Endothelial cell of umbilical vein (primary cell): ENCODE data around the gene LDLRAD3. TPM values are rescaled to one million over a fixed set of nuclear protein-coding genes. Genes with fewer than 3 reads are reported as not detected.

Experiments used
- BruUV-seq: library from RNA; stranded (reverse); fragments of 400-500 nt; replicated peaks from 2 replicates; lab custom pipeline; 2021; lab: Mats Ljungman, UMichigan
- CTCF ChIA-PET: fragments of 300-600, 350-600 bp; sonication (Branson Sonifier 250); formaldehyde crosslinking; loops from one replicate; lab custom pipeline; 2021; ENCODE audit warnings: antibody characterized with exemption, inconsistent platforms; lab: Charles Lee
- POLR2A ChIA-PET: fragments of 300-600, 350-600 bp; sonication (Branson Sonifier 250); formaldehyde crosslinking; loops from one replicate; lab custom pipeline; 2021; ENCODE audit warnings: antibody characterized with exemption, inconsistent platforms; lab: Charles Lee
- DNase-seq: peaks from one replicate; pipeline ENCODE4 v3.0.0-alpha.2; 2011; ENCODE audit warnings: low read depth, low spot score
- FAIRE-seq: peaks from 2 replicates; lab custom pipeline; 2011; peaks lifted over from hg19 to GRCh38; lab: Jason Lieb, UNC
- H2AFZ ChIP-seq: 2 replicates; pipeline ENCODE4 v1.6.0; 2012; ENCODE audit warnings: low read depth, low read length, control low read depth, inconsistent platforms
- H3K27ac ChIP-seq: 2 replicates; pipeline ENCODE4 v1.5.1; 2011; ENCODE audit warnings: low read depth, mild to moderate bottlenecking, control low read depth, low read length, moderate library complexity; ENCODE audit not compliant: insufficient read depth
- H3K27me3 ChIP-seq, 2 experiments: 2 replicates each; pipeline versions ENCODE4 v1.6.0 to v1.6.1; 2011; ENCODE audit warnings: low read length in 2 of 2, mixed read lengths in 1 of 2; ENCODE audit not compliant: control insufficient read depth in 2 of 2, insufficient read depth in 2 of 2
- H3K36me3 ChIP-seq, 2 experiments: 2 replicates in 1 of 2; 3 replicates in 1 of 2; pipeline ENCODE4 v1.5.1; 2011; ENCODE audit warnings: low read length in 2 of 2, mild to moderate bottlenecking in 1 of 2, moderate library complexity in 1 of 2; ENCODE audit not compliant: control insufficient read depth in 2 of 2, insufficient read depth in 2 of 2; ENCODE audit errors: extremely low read depth in 1 of 2
- H3K4me1 ChIP-seq: 3 replicates; pipeline ENCODE4 v1.5.1; 2011; ENCODE audit warnings: mild to moderate bottlenecking, low read length; ENCODE audit not compliant: control insufficient read depth, insufficient read depth; ENCODE audit errors: extremely low read depth
- H3K4me2 ChIP-seq: 2 replicates; pipeline ENCODE4 v1.6.1; 2011; ENCODE audit warnings: low read length, control low read depth, mixed read lengths; ENCODE audit not compliant: insufficient read depth
- H3K4me3 ChIP-seq, 3 experiments: fragments of 200-600 bp in 1 of 3; sonication (generic), shearing (Covaris generic) in 1 of 3; replicated peaks in 1 of 3; 2 replicates each; pipeline ENCODE4 v1.5.1; 2011 to 2016; ENCODE audit warnings: control low read depth in 3 of 3, low read length in 3 of 3, mild to moderate bottlenecking in 2 of 3, inconsistent platforms in 1 of 3, low read depth in 1 of 3, moderate library complexity in 1 of 3; ENCODE audit not compliant: insufficient read depth in 1 of 3
- H3K79me2 ChIP-seq: 2 replicates; pipeline ENCODE4 v1.6.0; 2012; ENCODE audit warnings: low read length, inconsistent platforms; ENCODE audit not compliant: control insufficient read depth, insufficient read depth
- H3K9ac ChIP-seq: replicated peaks from 2 replicates; pipeline ENCODE3; 2011; ENCODE audit warnings: low read length, control low read depth; ENCODE audit not compliant: insufficient read depth; ENCODE audit errors: extremely low read depth
- H3K9me1 ChIP-seq: replicated peaks from 3 replicates; pipeline ENCODE4 v1.6.0; 2011; ENCODE audit warnings: mild to moderate bottlenecking, low read length; ENCODE audit not compliant: control insufficient read depth, insufficient read depth; ENCODE audit errors: extremely low read depth
- H3K9me3 ChIP-seq: replicated peaks from 2 replicates; pipeline ENCODE4 v1.5.1; 2012; ENCODE audit warnings: low read length, inconsistent platforms; ENCODE audit not compliant: control insufficient read depth, insufficient read depth
- H4K20me1 ChIP-seq: replicated peaks from 2 replicates; pipeline ENCODE3; 2011; ENCODE audit warnings: mild to moderate bottlenecking, low read length; ENCODE audit not compliant: control insufficient read depth, insufficient read depth; ENCODE audit errors: extremely low read depth
- CTCF ChIP-seq, 2 donors: IDR thresholded peaks; 1 replicate in 1 of 2; 2 replicates in 1 of 2; pipeline ENCODE4 v1.5.1; 2011; ENCODE audit warnings: low read length in 2 of 2, mild to moderate bottlenecking in 2 of 2, moderate library complexity in 2 of 2, control low read depth in 1 of 2, inconsistent platforms in 1 of 2, low read depth in 1 of 2; ENCODE audit not compliant: insufficient read depth in 1 of 2; ENCODE audit errors: extremely low read depth in 1 of 2
- EZH2 ChIP-seq: IDR thresholded peaks from 2 replicates; pipeline ENCODE4 v1.6.1; 2012; ENCODE audit warnings: borderline replicate concordance, low read depth, mild to moderate bottlenecking, moderate library complexity, low read length, inconsistent platforms; ENCODE audit not compliant: severe bottlenecking
- FOS ChIP-seq: IDR thresholded peaks from 2 replicates; pipeline ENCODE4 v1.6.1; 2011; ENCODE audit warnings: mild to moderate bottlenecking, low read length, moderate library complexity, borderline replicate concordance; ENCODE audit not compliant: insufficient read depth
- GATA2 ChIP-seq: IDR thresholded peaks from 2 replicates; pipeline ENCODE4 v1.7.0; 2011; ENCODE audit warnings: low read depth, mild to moderate bottlenecking, moderate library complexity, mixed read lengths, low read length; ENCODE audit not compliant: insufficient read length, insufficient read depth
- JUN ChIP-seq: IDR thresholded peaks from 2 replicates; pipeline ENCODE4 v1.6.1; 2011; ENCODE audit warnings: borderline replicate concordance, low read depth; ENCODE audit not compliant: insufficient read length, insufficient read depth
- MAX ChIP-seq: IDR thresholded peaks from 2 replicates; pipeline ENCODE4 v1.6.1; 2011; ENCODE audit not compliant: insufficient read depth, insufficient read length
- MYC ChIP-seq: IDR thresholded peaks from one replicate; pipeline ENCODE4 v1.6.1; 2011; ENCODE audit warnings: mild to moderate bottlenecking, low read depth, low read length
- POLR2A ChIP-seq: IDR thresholded peaks from 2 replicates; pipeline ENCODE4 v1.6.1; 2012; ENCODE audit warnings: low read depth, mild to moderate bottlenecking, control low read depth, low read length
- POLR2AphosphoS5 ChIP-seq: IDR thresholded peaks from 2 replicates; pipeline ENCODE4 v1.6.1; 2012; ENCODE audit warnings: low read depth, mild to moderate bottlenecking, control low read depth, low read length, moderate library complexity; ENCODE audit not compliant: insufficient read depth
- dilution Hi-C: fragments of 300-500 bp; cut with MboI; formaldehyde crosslinking; loops from one replicate; pipeline ENCODE4 v1.15.0; 2019; ENCODE audit warnings: low sequenced_read_pairs; ENCODE audit not compliant: extremely low pct_ligation_motif_present
- intact Hi-C: fragments of 100-400 bp; cut with micrococcal nuclease; formaldehyde crosslinking; loops from one replicate; pipeline ENCODE4 v1.10.0; 2022
- polyA plus RNA-seq, 4 experiments: library from polyadenylated mRNA; depleted of rRNA in 3 of 4; stranded (reverse) in 3 of 4; unstranded in 1 of 4; fragments of >200 nt; gene quantifications; 2 replicates each; pipeline versions ENCODE4 v1.2.1 to v1.2.3, GENCODE V29; 2011 to 2012; ENCODE audit warnings: missing spikeins in 1 of 4
- total RNA-seq: library from RNA; stranded (reverse); gene quantifications from 2 replicates; pipeline ENCODE4 v1.2.3, GENCODE V29; 2021

The LDLRAD3 gene
- total and polyA plus RNA-seq, 2 donors (not counting 3 experiments of a cell fraction or from before 2014, with no cell fraction given): 17.9 to 25.1 TPM

- H3K4me2 ChIP-seq: no peak overlapping the region
- CTCF ChIA-PET: interaction anchor here (1.2 to 5.6 kb wide), 2 partner anchors 57 to 127 kb away, joined by 3 to 55 read pairs; no protein-coding TSS in a partner anchor
- intact Hi-C loops: no loop called here
- no TSS peak for BruUV-seq
- no peak overlapping the region for H3K9ac ChIP-seq
- FAIRE-seq (no peak), DNase-seq (no peak)
- no peaks in the 10 kb centered on the region for H3K36me3 ChIP-seq
- POLR2A ChIA-PET: no interaction called here
- H2AFZ ChIP-seq: no peak overlapping the region
- no peak overlapping the region for H3K27ac ChIP-seq
- H3K9me3 ChIP-seq: no peaks in the 10 kb centered on the region
- peaks cover 33% of the 10 kb centered on the region for H3K4me1 ChIP-seq
- H3K27me3 ChIP-seq: no peaks in the 10 kb centered on the region
- no peak for TF ChIP-seq EZH2
- dilution Hi-C loops: no loop called here
- H3K4me3 ChIP-seq: no peak overlapping the region
- peaks cover 60% of the 10 kb centered on the region for H3K79me2 ChIP-seq
- no peaks in the 10 kb centered on the region for H4K20me1 ChIP-seq
- H3K9me1 ChIP-seq: no peaks in the 10 kb centered on the region
These were observed 5.4 kb downstream of the LDLRAD3 start for GRCh38 chr11:35949242-35949641.

GRCh38 chr11:35950082-35950481 lies 6.2 kb downstream of the LDLRAD3 start:
- peaks cover 52% of the 10 kb centered on the region for H3K79me2 ChIP-seq
- FAIRE-seq: no peak

More at GRCh38 chr11:35950082-35950481, 6.2 kb downstream of the LDLRAD3 start:
- ChIA-PET POLR2A (no interaction called here), CTCF (interaction anchor here (0.8 to 5.6 kb wide), 4 partner anchors 56 to 199 kb away, joined by 3 to 55 read pairs (median 3); no protein-coding TSS in a partner anchor)
- no peak for TF ChIP-seq CTCF (IDR thresholded peaks at IDR 0.05; ENCODE audit: extremely low read depth in 1 of 2, insufficient read depth in 1 of 2, low read depth in 1 of 2, low read length in 2 of 2)
- no peak for TF ChIP-seq POLR2AphosphoS5
- TF ChIP-seq EZH2: no peak
- TF ChIP-seq JUN: no peak
- no peak for TF ChIP-seq GATA2
- TF ChIP-seq MYC: no peak
- no peak for TF ChIP-seq POLR2A
- no peak for TF ChIP-seq MAX
- TF ChIP-seq FOS: no peak
- no peaks in the 10 kb centered on the region for H3K9me1 ChIP-seq
- H3K27ac ChIP-seq: no peak overlapping the region
- DNase-seq: no peak
- dilution Hi-C loops: no loop called here
- H4K20me1 ChIP-seq: no peaks in the 10 kb centered on the region
- no peak overlapping the region for H3K4me2 ChIP-seq
- H3K27me3 ChIP-seq: no peaks in the 10 kb centered on the region
- no peak overlapping the region for H3K4me3 ChIP-seq
- intact Hi-C loops: loop anchor here (5.0 kb wide), 2 partner anchors 182 to 307 kb away; no protein-coding TSS in a partner anchor
- H3K36me3 ChIP-seq: no peaks in the 10 kb centered on the region
- peaks cover 34% of the 10 kb centered on the region for H3K4me1 ChIP-seq
- H3K9ac ChIP-seq: no peak overlapping the region
- H2AFZ ChIP-seq: no peak overlapping the region
- BruUV-seq: no TSS peak
- no peaks in the 10 kb centered on the region for H3K9me3 ChIP-seq
